Thyroid gland (tissue), 4 donors: ENCODE measurements around the gene GPM6B. TPM values are rescaled to one million over a fixed set of nuclear protein-coding genes. Genes with fewer than 3 reads are reported as not detected.

Source experiments
- DNase-seq, 2 donors: peaks; one replicate each; pipeline ENCODE4 v3.0.0-alpha.2; 2019
- H3K27ac ChIP-seq, 3 donors: fragments of 200-600 bp; sonication (generic); 1 replicate in 2 of 3; 2 replicates in 1 of 3; pipeline ENCODE4 v1.5.1; 2016 to 2019; ENCODE audit warnings: mild to moderate bottlenecking in 1 of 3, moderate library complexity in 1 of 3
- H3K27me3 ChIP-seq: fragments of 200-600 bp; sonication (generic); one replicate; pipeline ENCODE4 v1.5.1; 2019
- H3K36me3 ChIP-seq, 2 donors: fragments of 200-600 bp; sonication (generic); one replicate each; pipeline ENCODE4 v1.5.1; 2016 to 2019
- H3K4me1 ChIP-seq, 2 donors: fragments of 200-600 bp; sonication (generic); one replicate each; pipeline ENCODE4 v1.5.1; 2017 to 2019
- H3K4me3 ChIP-seq, 3 donors: fragments of 200-600 bp; sonication (generic); replicated peaks in 1 of 3; 1 replicate in 2 of 3; 2 replicates in 1 of 3; pipeline ENCODE4 v1.5.1; 2016; ENCODE audit warnings: mild to moderate bottlenecking in 1 of 3
- H3K9me3 ChIP-seq: fragments of 200-600 bp; sonication (generic); one replicate; pipeline ENCODE4 v1.5.1; 2017
- POLR2A ChIP-seq, 2 donors: fragments of 450-650 bp; IDR thresholded peaks; one replicate each; pipeline ENCODE4 v1.6.1; 2017; ENCODE audit warnings: antibody characterized with exemption in 2 of 2, mild to moderate bottlenecking in 2 of 2, moderate library complexity in 1 of 2
- WGBS, 2 donors: methylation state at CpG; one replicate each; pipeline ENCODE4 v1.1.5; 2017; 5-methylcytosine and 5-hydroxymethylcytosine counted together
- intact Hi-C: fragments of 100-400 bp; cut with DNase I; formaldehyde crosslinking; loops from one replicate; pipeline ENCODE4 v1.15.1; 2023
- total RNA-seq, 4 donors: library from RNA; depleted of rRNA; stranded (reverse); fragments of >200 nt; gene quantifications; one replicate each; pipeline ENCODE4 v1.2.3, GENCODE V29; 2016
- TF ChIP-seq, protein P1 (sequence below), 6 experiments: fragments of 200-600 bp in 3 of 6; fragments of 450-650 bp in 3 of 6; sonication (generic) in 3 of 6; IDR thresholded peaks; one replicate each; pipeline ENCODE4 v1.5.1; 2016 to 2019; ENCODE audit warnings: antibody characterized with exemption in 6 of 6, mild to moderate bottlenecking in 2 of 6, inconsistent platforms in 1 of 6, moderate library complexity in 1 of 6

GPM6B gene
- total RNA-seq, 4 donors from 2014 or later: 2.3 to 9.9 (median 6.1) TPM

DNA sequence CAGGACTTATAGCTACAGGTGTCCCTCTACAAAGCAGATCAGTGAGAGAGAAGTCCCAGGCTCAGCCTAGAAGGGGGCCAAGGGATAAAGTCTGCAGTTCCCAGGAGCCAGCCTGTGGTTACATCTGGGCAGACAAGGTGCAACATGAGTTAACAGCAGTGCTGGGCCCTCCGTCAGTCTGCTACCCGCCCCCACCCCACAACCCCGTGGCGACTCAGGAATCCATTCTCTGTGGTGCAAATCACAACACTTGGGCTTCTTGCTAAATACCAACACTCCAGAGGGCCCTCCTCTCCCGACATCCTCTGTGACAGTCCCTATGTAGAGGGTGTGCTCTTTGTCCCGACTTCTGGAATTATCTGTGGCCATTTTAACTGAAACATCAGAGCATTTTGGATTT lies 13.8 kb downstream of the GPM6B start:
- intact Hi-C loops: no loop called here
- no peak for TF ChIP-seq POLR2A (IDR thresholded peaks at IDR 0.05)
- TF ChIP-seq, protein P1, sequence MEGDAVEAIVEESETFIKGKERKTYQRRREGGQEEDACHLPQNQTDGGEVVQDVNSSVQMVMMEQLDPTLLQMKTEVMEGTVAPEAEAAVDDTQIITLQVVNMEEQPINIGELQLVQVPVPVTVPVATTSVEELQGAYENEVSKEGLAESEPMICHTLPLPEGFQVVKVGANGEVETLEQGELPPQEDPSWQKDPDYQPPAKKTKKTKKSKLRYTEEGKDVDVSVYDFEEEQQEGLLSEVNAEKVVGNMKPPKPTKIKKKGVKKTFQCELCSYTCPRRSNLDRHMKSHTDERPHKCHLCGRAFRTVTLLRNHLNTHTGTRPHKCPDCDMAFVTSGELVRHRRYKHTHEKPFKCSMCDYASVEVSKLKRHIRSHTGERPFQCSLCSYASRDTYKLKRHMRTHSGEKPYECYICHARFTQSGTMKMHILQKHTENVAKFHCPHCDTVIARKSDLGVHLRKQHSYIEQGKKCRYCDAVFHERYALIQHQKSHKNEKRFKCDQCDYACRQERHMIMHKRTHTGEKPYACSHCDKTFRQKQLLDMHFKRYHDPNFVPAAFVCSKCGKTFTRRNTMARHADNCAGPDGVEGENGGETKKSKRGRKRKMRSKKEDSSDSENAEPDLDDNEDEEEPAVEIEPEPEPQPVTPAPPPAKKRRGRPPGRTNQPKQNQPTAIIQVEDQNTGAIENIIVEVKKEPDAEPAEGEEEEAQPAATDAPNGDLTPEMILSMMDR (IDR thresholded peaks at IDR 0.05): no peak
- H3K27me3 ChIP-seq: no peaks in the 10 kb centered on the region
- no peak overlapping the region for H3K4me3 ChIP-seq
- DNase-seq: no peak
- H3K4me1 ChIP-seq: no peaks in the 10 kb centered on the region
- H3K36me3 ChIP-seq: no peaks in the 10 kb centered on the region
- H3K9me3 ChIP-seq: no peaks in the 10 kb centered on the region
- WGBS, 2 donors: 83 to 84% methylated on average over 1 to 4 of the region's 6 CpGs
- H3K27ac ChIP-seq: no peak overlapping the region

DNA sequence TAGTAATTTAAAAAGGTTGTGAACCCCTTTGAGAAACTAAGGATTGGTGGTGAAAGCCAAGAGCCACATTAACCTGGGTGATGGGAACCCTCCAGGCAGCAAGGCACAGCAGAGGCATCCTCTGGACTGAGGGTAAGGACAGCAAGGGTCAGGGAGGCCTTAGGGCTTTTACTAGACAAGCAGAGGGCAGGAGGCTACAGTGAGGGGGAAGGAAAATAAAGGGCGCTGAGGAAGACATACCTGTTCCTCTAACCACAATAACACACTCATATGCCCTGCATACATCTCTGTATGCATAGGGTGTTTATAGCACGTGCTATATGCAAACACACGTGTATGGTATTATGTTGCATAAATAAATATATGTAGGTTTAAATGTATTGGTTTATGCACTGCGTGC lies 18.7 kb downstream of the GPM6B start:
- no peaks in the 10 kb centered on the region for H3K27me3 ChIP-seq
- H3K36me3 ChIP-seq: no peaks in the 10 kb centered on the region
- WGBS, 2 donors: 95 to 96% methylated on average over 4 of the region's 4 CpGs
- intact Hi-C loops: no loop called here
- no peak overlapping the region for H3K4me3 ChIP-seq
- H3K27ac ChIP-seq: no peak overlapping the region
- no peak for TF ChIP-seq POLR2A (IDR thresholded peaks at IDR 0.05)
- TF ChIP-seq, protein P1 (IDR thresholded peaks at IDR 0.05): no peak
- DNase-seq: no peak
- peaks cover 0 to 12% of the 10 kb centered on the region in 2 donors for H3K4me1 ChIP-seq
- no peaks in the 10 kb centered on the region for H3K9me3 ChIP-seq

DNA sequence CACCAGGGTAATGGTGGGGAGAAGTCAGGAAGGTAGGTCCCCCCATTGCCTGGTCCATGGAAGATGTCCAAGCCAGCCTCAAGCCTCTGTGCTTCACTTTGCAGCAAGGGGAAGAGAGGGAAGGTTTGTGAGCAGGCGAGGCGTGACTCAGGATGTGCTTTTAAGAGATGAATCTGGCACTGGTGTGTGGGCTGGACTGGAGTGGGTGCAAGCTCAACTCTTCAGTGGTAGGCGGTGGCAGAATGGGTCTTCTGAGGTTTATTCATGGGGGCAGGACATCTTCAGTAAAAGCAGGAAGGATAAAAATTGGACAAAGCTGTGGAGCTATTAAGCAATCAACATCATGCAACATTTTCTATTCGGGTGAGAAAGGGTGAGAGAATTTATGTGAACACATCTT lies 19.4 kb downstream of the GPM6B start:
- no peaks in the 10 kb centered on the region for H3K9me3 ChIP-seq
- H3K4me1 ChIP-seq: peaks cover 0 to 14% of the 10 kb centered on the region in 2 donors
- no peak overlapping the region for H3K27ac ChIP-seq
- 96 to 99% methylated on average over 2 to 4 of the region's 4 CpGs for WGBS, 2 donors
- no peaks in the 10 kb centered on the region for H3K27me3 ChIP-seq
- no peaks in the 10 kb centered on the region for H3K36me3 ChIP-seq
- intact Hi-C loops: no loop called here
- no peak for DNase-seq
- TF ChIP-seq, protein P1 (IDR thresholded peaks at IDR 0.05): no peak
- no peak for TF ChIP-seq POLR2A (IDR thresholded peaks at IDR 0.05)
- no peak overlapping the region for H3K4me3 ChIP-seq

DNA sequence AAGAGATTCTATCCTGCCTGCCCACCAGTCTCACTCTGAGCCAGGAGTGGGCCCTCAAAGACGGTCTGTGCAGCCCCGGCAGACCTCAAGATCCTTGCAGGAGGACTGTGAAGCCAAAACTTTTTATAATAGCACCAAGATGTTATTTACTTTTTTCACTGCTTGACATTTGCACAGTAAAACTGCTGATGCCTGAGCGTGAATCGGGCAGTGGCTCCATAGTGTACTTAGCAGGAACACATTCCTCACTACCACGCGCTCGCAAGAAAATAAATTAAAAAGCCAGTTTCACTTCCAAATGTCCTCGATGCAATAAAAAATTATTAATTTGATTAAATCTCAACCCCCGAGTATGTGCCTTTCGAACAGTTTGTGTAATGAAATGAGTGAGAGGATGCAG lies 22.5 kb downstream of the GPM6B start:
- Histone ChIP-seq H3K9me3 (no peaks in the 10 kb centered on the region), H3K36me3 (no peaks in the 10 kb centered on the region), H3K4me1 (peaks cover 7 to 28% of the 10 kb centered on the region in 2 donors), H3K27ac (peak overlapping the region; percentile 45 to 76 (median 68)), H3K27me3 (no peaks in the 10 kb centered on the region), H3K4me3 (no peak overlapping the region)
- peak; percentile 40 to 59 for DNase-seq
- intact Hi-C loops: no loop called here
- WGBS, 2 donors: 28 to 30% methylated on average over 10 of the region's 10 CpGs
- TF ChIP-seq, protein P1 (IDR thresholded peaks at IDR 0.05): no peak
- TF ChIP-seq POLR2A (IDR thresholded peaks at IDR 0.05): peak in 1 of 2 donors; percentile 37

DNA sequence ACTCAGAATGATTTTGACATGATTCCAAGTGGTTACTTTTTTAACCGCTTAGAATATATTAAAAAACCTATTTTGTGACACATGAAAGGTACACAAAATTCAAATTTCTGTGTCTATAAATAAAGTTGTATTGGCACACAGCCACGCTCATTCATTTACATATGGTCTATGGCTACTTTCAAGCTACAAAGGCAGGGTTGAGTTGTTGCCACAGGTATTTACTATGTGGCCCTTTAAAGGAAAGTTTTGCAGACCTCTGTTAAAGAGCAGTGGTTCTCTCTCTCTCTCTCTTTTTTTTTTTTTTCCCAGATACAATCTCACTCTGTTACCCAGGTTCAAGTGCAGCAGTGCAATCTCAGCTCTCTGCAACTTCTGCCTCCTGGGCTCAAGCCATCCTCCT lies 23.0 kb downstream of the GPM6B start:
- TF ChIP-seq POLR2A (IDR thresholded peaks at IDR 0.05): no peak
- TF ChIP-seq, protein P1 (IDR thresholded peaks at IDR 0.05): no peak
- no peaks in the 10 kb centered on the region for H3K36me3 ChIP-seq
- H3K27ac ChIP-seq: peak overlapping the region; percentile 45 to 76 (median 68)

More for the DNA sequence above, 23.0 kb downstream of the GPM6B start:
- Histone ChIP-seq H3K27me3 (no peaks in the 10 kb centered on the region), H3K4me1 (peaks cover 7 to 28% of the 10 kb centered on the region in 2 donors), H3K9me3 (no peaks in the 10 kb centered on the region), H3K4me3 (no peak overlapping the region)
- 68 to 85% methylated on average over 2 of the region's 2 CpGs for WGBS, 2 donors
- no peak for DNase-seq
- intact Hi-C loops: no loop called here
